Peyer's patch (tissue), 4 donors: ENCODE measurements around the gene ZNF564.

ENCODE experiments used
- POLR2A ChIP-seq, 2 donors: fragments of 450-650 bp; IDR thresholded peaks; one replicate each; pipeline ENCODE4 v1.5.1; 2017; ENCODE audit warnings: antibody characterized with exemption in 2 of 2, mild to moderate bottlenecking in 2 of 2, moderate library complexity in 2 of 2
- TF ChIP-seq, protein P1 (sequence below), 6 experiments: fragments of 450-650 bp in 4 of 6; fragments of 200-600 bp in 2 of 6; sonication (generic) in 1 of 6; IDR thresholded peaks; one replicate each; pipeline ENCODE4 v1.5.1; 2017 to 2019; ENCODE audit warnings: antibody characterized with exemption in 6 of 6, mild to moderate bottlenecking in 3 of 6, moderate library complexity in 1 of 6

DNA sequence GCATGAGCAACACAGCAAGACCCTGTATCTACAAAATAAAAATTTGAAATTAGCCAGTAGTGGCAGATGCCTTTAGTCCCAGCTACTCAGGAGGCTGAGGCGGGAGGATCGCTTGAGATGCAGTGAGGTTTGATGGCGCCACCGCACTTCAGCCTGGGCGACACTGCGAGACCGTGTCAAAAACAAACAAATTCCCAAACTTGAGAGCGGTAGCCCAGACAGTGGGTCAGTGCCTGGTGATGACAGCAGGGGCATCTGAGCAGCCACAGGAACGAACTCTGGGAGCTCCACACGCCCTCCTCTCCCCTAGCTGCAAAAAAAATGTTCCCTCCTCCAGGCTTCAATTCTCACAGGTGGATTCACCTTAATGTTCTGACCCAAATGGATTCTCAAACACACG is 45.2 kb upstream of the ZNF564 start:
- TF ChIP-seq, protein P1, sequence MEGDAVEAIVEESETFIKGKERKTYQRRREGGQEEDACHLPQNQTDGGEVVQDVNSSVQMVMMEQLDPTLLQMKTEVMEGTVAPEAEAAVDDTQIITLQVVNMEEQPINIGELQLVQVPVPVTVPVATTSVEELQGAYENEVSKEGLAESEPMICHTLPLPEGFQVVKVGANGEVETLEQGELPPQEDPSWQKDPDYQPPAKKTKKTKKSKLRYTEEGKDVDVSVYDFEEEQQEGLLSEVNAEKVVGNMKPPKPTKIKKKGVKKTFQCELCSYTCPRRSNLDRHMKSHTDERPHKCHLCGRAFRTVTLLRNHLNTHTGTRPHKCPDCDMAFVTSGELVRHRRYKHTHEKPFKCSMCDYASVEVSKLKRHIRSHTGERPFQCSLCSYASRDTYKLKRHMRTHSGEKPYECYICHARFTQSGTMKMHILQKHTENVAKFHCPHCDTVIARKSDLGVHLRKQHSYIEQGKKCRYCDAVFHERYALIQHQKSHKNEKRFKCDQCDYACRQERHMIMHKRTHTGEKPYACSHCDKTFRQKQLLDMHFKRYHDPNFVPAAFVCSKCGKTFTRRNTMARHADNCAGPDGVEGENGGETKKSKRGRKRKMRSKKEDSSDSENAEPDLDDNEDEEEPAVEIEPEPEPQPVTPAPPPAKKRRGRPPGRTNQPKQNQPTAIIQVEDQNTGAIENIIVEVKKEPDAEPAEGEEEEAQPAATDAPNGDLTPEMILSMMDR (IDR thresholded peaks at IDR 0.05), result no peak
- no peak for TF ChIP-seq POLR2A (IDR thresholded peaks at IDR 0.05)
